Hepatocyte (in vitro differentiated cells): Measurements from ENCODE around the gene C1orf116. TPM values are rescaled to one million over a fixed set of nuclear protein-coding genes. Genes with fewer than 3 reads are reported as not detected.
A peak's percentile ranks its signal among the peaks of the same experiment; 100 is the strongest.

Source experiments
- DNase-seq: peaks from one replicate; pipeline ENCODE4 v3.0.0-alpha.2; 2016; ENCODE audit warnings: low spot score
- H2AFZ ChIP-seq: fragments of 200-600 bp; sonication (generic); 2 replicates; pipeline ENCODE4 v1.6.0; 2016; ENCODE audit warnings: antibody characterized with exemption, mild to moderate bottlenecking
- H3K27ac ChIP-seq: fragments of 200-600 bp; sonication (generic); 2 replicates; pipeline ENCODE4 v1.5.1; 2016; ENCODE audit warnings: mild to moderate bottlenecking
- H3K27me3 ChIP-seq: fragments of 200-600 bp; sonication (generic); 2 replicates; pipeline ENCODE4 v1.6.1; 2016
- H3K36me3 ChIP-seq: fragments of 200-600 bp; sonication (generic); replicated peaks from 2 replicates; pipeline ENCODE4 v1.5.1; 2016; ENCODE audit warnings: low read depth; ENCODE audit not compliant: insufficient read depth
- H3K4me1 ChIP-seq: fragments of 200-600 bp; sonication (generic); 2 replicates; pipeline ENCODE4 v1.5.1; 2016; ENCODE audit warnings: mild to moderate bottlenecking, moderate library complexity; ENCODE audit not compliant: insufficient read depth
- H3K4me2 ChIP-seq: fragments of 200-600 bp; sonication (generic); 2 replicates; pipeline ENCODE4 v1.6.0; 2016
- H3K4me3 ChIP-seq: fragments of 200-600 bp; sonication (generic); 2 replicates; pipeline ENCODE4 v1.5.1; 2016; ENCODE audit warnings: mild to moderate bottlenecking
- H3K79me2 ChIP-seq: fragments of 200-600 bp; sonication (generic); 2 replicates; pipeline ENCODE4 v1.6.0; 2017; ENCODE audit warnings: mild to moderate bottlenecking
- H3K9me2 ChIP-seq: fragments of 200-600 bp; sonication (generic); replicated peaks from 2 replicates; pipeline ENCODE4 v1.6.0; 2017; ENCODE audit warnings: mild to moderate bottlenecking; ENCODE audit not compliant: insufficient read depth
- H3K9me3 ChIP-seq: fragments of 200-600 bp; sonication (generic); 2 replicates; pipeline ENCODE4 v1.5.1; 2016; ENCODE audit warnings: low read depth, mild to moderate bottlenecking
- H4K20me1 ChIP-seq: fragments of 200-600 bp; sonication (generic); 2 replicates; pipeline ENCODE4 v1.6.0; 2016; ENCODE audit warnings: mild to moderate bottlenecking; ENCODE audit not compliant: insufficient read depth, poor library complexity, severe bottlenecking
- EZH2 ChIP-seq: fragments of 200-600 bp; sonication (generic); IDR thresholded peaks from 2 replicates; pipeline ENCODE4 v1.6.1; 2016; ENCODE audit warnings: antibody characterized with exemption, mild to moderate bottlenecking, borderline replicate concordance
- EZH2phosphoT487 ChIP-seq: fragments of 200-600 bp; sonication (generic); IDR thresholded peaks from one replicate; pipeline ENCODE4 v1.6.1; 2018; ENCODE audit warnings: antibody characterized with exemption, mild to moderate bottlenecking, low read depth, moderate library complexity; ENCODE audit not compliant: unreplicated experiment, severe bottlenecking
- WGBS: methylation state at CpG from one replicate; pipeline ENCODE4 v1.1.6; 2016; ENCODE audit warnings: low lambda C conversion rate; ENCODE audit errors: missing lambda C conversion rate; 5-methylcytosine and 5-hydroxymethylcytosine counted together
- polyA plus RNA-seq: library from polyadenylated mRNA; unstranded; fragments of >200 nt; fragmentation: Nextera tagmentation; extraction: Ambion mirVana; gene quantifications from 2 replicates; pipeline ENCODE4 v1.2.1, GENCODE V29; 2016
- total RNA-seq: library from RNA; depleted of rRNA; stranded (reverse); fragments of >200 nt; gene quantifications from 2 replicates; pipeline ENCODE4 v1.2.3, GENCODE V29; 2014
- TF ChIP-seq, protein P1 (sequence below): fragments of 200-600 bp; sonication (generic); IDR thresholded peaks from 2 replicates; pipeline ENCODE4 v1.5.1; 2016; ENCODE audit warnings: antibody characterized with exemption, mild to moderate bottlenecking; ENCODE audit not compliant: poor library complexity

Gene C1orf116
- total and polyA plus RNA-seq, 2 experiments from 2014 or later: 15.7 to 18.3 TPM

GRCh38 chr1:206979379-206980043 lies 53.0 kb downstream of the C1orf116 start:
- Histone ChIP-seq H3K4me1 (no peaks in the 10 kb centered on the region), H3K79me2 (no peaks in the 10 kb centered on the region), H4K20me1 (no peaks in the 10 kb centered on the region), H3K4me3 (no peak overlapping the region), H3K4me2 (no peak overlapping the region), H3K27ac (no peak overlapping the region), H3K27me3 (peaks cover 3% of the 10 kb centered on the region), H2AFZ (no peak overlapping the region), H3K9me2 (no peaks in the 10 kb centered on the region), H3K36me3 (no peaks in the 10 kb centered on the region), H3K9me3 (no peaks in the 10 kb centered on the region)
- DNase-seq: peak; percentile 52
- TF ChIP-seq, protein P1, sequence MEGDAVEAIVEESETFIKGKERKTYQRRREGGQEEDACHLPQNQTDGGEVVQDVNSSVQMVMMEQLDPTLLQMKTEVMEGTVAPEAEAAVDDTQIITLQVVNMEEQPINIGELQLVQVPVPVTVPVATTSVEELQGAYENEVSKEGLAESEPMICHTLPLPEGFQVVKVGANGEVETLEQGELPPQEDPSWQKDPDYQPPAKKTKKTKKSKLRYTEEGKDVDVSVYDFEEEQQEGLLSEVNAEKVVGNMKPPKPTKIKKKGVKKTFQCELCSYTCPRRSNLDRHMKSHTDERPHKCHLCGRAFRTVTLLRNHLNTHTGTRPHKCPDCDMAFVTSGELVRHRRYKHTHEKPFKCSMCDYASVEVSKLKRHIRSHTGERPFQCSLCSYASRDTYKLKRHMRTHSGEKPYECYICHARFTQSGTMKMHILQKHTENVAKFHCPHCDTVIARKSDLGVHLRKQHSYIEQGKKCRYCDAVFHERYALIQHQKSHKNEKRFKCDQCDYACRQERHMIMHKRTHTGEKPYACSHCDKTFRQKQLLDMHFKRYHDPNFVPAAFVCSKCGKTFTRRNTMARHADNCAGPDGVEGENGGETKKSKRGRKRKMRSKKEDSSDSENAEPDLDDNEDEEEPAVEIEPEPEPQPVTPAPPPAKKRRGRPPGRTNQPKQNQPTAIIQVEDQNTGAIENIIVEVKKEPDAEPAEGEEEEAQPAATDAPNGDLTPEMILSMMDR: peak; percentile 59
- no peak for TF ChIP-seq EZH2phosphoT487
- 67% methylated on average over 3 of the region's 3 CpGs for WGBS

- Histone ChIP-seq H3K4me3 (no peak overlapping the region), H3K27me3 (peaks cover under 1% of the 10 kb centered on the region), H3K79me2 (no peaks in the 10 kb centered on the region), H2AFZ (no peak overlapping the region), H3K27ac (no peak overlapping the region), H4K20me1 (no peaks in the 10 kb centered on the region), H3K4me1 (peaks cover 6% of the 10 kb centered on the region), H3K9me3 (no peaks in the 10 kb centered on the region), H3K9me2 (no peaks in the 10 kb centered on the region), H3K4me2 (no peak overlapping the region), H3K36me3 (no peaks in the 10 kb centered on the region)
- 89% methylated on average over 7 of the region's 7 CpGs for WGBS
- no peak for DNase-seq
- TF ChIP-seq EZH2 (no peak), EZH2phosphoT487 (no peak)
- TF ChIP-seq, protein P1: no peak
Observed at GRCh38 chr1:206978259-206978658, 54.3 kb downstream of the C1orf116 start.

DNA sequence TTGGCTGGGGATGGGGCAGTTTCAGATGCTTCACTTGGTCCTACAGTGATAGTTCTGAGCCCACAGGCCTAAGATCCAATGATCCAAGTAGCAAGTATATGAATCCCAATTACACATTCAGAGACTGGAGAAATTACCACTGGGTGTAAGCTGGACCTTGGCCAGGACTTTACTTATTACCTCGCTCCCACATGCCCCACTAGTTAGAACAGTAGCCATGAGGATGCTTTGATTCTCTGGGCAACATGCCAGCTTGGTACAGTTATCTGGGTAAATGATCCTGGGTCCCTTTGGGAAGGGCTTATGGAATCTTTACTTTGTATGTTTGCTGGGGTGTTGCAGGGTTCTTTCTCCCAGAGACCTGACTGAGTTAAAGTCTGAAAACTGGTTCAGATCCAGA lies 57.2 kb downstream of the C1orf116 start:
- H2AFZ ChIP-seq: no peak overlapping the region
- no peak overlapping the region for H3K4me2 ChIP-seq
- no peaks in the 10 kb centered on the region for H3K9me3 ChIP-seq
- no peak overlapping the region for H3K27ac ChIP-seq
- no peak overlapping the region for H3K4me3 ChIP-seq
- H3K4me1 ChIP-seq: peaks cover 17% of the 10 kb centered on the region
- no peaks in the 10 kb centered on the region for H3K9me2 ChIP-seq
- no peak for TF ChIP-seq EZH2
- TF ChIP-seq, protein P1: no peak
- TF ChIP-seq EZH2phosphoT487: no peak
- no peak for DNase-seq
- no peaks in the 10 kb centered on the region for H4K20me1 ChIP-seq
- no peaks in the 10 kb centered on the region for H3K36me3 ChIP-seq
- 62% methylated on average over 1 of the region's 1 CpG for WGBS
- no peaks in the 10 kb centered on the region for H3K79me2 ChIP-seq
- no peaks in the 10 kb centered on the region for H3K27me3 ChIP-seq
